Measurements from ENCODE around the gene SEPHS2. TPM values are rescaled to one million over a fixed set of nuclear protein-coding genes. Genes with fewer than 3 reads are reported as not detected.

Gene SEPHS2, protein sequence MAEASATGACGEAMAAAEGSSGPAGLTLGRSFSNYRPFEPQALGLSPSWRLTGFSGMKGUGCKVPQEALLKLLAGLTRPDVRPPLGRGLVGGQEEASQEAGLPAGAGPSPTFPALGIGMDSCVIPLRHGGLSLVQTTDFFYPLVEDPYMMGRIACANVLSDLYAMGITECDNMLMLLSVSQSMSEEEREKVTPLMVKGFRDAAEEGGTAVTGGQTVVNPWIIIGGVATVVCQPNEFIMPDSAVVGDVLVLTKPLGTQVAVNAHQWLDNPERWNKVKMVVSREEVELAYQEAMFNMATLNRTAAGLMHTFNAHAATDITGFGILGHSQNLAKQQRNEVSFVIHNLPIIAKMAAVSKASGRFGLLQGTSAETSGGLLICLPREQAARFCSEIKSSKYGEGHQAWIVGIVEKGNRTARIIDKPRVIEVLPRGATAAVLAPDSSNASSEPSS
- total RNA-seq = 10 to 100 TPM; 18.2 to 18.6 TPM

DNA sequence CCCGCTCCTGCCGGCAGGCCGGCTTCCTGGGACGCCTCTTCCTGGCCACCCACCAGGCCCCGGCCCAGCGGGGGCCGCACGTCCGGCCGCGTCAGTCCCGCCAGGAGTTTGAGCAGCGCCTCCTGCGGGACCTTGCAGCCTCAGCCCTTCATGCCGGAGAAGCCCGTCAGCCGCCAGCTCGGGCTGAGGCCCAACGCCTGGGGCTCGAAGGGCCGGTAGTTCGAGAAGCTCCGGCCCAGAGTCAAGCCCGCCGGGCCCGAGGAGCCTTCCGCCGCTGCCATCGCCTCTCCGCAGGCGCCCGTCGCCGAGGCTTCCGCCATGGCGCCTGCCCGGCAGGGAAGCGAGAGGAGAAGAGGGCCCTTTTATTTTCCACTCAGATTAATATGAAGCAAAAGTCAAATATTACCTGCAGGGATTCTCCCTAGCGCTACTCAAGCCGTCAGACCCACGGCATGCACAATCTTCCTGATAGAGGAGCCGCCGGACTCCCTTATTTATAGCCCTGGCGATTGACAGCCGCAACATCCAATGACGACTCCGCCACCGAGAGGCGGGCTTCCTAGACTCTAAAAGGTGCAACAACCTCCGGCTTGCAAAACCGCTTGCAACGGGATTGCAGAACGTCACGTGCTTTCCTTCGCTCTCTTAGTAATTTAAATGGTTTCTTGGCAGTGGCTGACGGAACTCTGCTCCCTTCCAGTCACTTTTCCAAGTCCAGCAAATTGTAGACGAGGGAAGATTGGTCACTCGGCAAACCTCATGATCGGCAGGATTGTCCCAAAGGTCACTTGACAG lies at the start of gene SEPHS2:
TSS of gene SEPHS2 (minus strand) at position 467 of the 795 bp plus-strand sequence. CDS start at position 320, 147 bp downstream.
- H3K27me3 ChIP-seq = no peaks in the 10 kb centered on the region
- peaks cover 15% of the 10 kb centered on the region for H3K36me3 ChIP-seq
- peak; percentile 98 for DNase-seq (ENCODE audit: low spot score)
- H3K27ac ChIP-seq = peak within 1 kb of the TSS; percentile 96 to 99
- H3K4me1 ChIP-seq = peaks cover 0 to 18% of the 10 kb centered on the region in 2 donors
- TF ChIP-seq, protein P1, sequence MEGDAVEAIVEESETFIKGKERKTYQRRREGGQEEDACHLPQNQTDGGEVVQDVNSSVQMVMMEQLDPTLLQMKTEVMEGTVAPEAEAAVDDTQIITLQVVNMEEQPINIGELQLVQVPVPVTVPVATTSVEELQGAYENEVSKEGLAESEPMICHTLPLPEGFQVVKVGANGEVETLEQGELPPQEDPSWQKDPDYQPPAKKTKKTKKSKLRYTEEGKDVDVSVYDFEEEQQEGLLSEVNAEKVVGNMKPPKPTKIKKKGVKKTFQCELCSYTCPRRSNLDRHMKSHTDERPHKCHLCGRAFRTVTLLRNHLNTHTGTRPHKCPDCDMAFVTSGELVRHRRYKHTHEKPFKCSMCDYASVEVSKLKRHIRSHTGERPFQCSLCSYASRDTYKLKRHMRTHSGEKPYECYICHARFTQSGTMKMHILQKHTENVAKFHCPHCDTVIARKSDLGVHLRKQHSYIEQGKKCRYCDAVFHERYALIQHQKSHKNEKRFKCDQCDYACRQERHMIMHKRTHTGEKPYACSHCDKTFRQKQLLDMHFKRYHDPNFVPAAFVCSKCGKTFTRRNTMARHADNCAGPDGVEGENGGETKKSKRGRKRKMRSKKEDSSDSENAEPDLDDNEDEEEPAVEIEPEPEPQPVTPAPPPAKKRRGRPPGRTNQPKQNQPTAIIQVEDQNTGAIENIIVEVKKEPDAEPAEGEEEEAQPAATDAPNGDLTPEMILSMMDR (IDR thresholded peaks at IDR 0.05) = peak in 1 of 2 donors; percentile 73
- no peaks in the 10 kb centered on the region for H3K9me3 ChIP-seq
- H3K4me3 ChIP-seq = peak within 1 kb of the TSS; percentile 95 to 98

DNA sequence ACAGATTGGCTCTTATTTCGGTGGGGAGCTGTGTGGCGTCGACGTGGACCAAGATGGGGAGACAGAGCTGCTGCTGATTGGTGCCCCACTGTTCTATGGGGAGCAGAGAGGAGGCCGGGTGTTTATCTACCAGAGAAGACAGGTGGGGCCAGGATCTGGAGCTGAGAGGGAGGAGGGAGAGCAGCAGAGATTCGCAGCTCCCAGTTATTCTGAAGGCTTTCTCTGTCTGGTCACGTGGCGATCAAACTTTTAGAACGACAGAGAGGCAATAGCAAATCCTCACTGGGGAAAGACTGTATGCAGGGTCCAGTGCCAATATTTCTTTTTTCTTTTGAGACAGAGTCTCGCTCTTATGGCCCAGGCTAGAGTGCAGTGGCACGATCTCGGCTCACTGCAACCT lies 49.0 kb upstream of the SEPHS2 start:
- no peak for DNase-seq (ENCODE audit: low spot score)
- H3K36me3 ChIP-seq = no peaks in the 10 kb centered on the region
- no peak overlapping the region for H3K27ac ChIP-seq
- no peaks in the 10 kb centered on the region for H3K9me3 ChIP-seq
- H3K4me3 ChIP-seq = no peak overlapping the region
- no peaks in the 10 kb centered on the region for H3K4me1 ChIP-seq
- H3K27me3 ChIP-seq = no peaks in the 10 kb centered on the region
- TF ChIP-seq, protein P1 (IDR thresholded peaks at IDR 0.05) = no peak

DNA sequence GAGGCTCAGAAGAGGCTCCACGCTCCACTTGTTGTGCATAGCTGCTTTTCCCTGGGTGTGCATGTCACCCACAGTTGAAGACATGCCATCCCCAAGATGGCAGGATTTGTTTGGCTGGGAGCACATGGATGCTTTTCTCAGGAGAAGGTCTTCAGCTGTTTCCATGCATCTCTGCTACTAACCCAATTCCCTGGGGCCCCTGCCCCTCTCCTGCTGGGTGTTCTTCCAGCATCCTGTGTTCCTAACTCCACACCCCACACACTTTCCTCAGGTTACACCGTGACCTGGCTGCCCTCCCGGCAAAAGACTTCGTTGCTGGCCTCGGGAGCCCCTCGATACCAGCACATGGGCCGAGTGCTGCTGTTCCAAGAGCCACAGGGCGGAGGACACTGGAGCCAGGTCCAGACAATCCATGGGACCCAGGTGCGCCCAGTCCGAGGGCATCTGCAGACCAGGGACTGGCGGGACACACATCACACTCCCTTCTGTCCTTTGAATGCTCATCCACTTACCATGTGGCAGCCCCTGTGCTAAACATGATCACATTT lies 48.3 kb upstream of the SEPHS2 start:
- Histone ChIP-seq H3K4me1 (no peaks in the 10 kb centered on the region), H3K27ac (no peak overlapping the region), H3K4me3 (no peak overlapping the region), H3K36me3 (no peaks in the 10 kb centered on the region), H3K27me3 (no peaks in the 10 kb centered on the region), H3K9me3 (no peaks in the 10 kb centered on the region)
- TF ChIP-seq, protein P1 (IDR thresholded peaks at IDR 0.05) = no peak
- DNase-seq (ENCODE audit: low spot score) = no peak

DNA sequence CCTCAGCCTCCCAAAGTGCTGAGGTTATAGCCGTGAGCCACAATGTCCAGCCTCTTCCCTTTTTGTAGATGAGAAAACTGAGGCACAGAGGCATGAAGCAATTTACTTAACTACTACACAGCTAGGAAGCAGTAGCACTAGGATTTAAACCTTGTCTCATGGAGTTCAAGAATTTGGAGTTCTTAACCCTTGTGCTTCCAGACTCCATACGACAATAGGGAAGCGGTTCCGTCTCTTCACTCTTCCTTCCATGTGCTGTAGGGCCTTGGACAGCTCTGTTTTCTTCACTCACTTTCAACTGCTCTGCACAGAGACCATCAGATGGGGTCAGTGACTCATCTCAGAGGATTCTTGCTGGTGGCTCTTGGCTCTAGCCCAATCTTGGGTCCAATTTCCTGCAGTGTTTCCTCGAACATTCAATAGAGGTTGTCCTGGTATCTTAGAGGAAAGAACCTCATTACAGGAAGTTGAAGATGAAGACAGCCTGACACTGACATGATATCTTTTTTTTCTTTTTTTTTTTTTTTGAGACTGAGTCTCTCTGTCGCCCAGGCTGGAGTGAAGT lies 46.2 kb upstream of the SEPHS2 start:
- no peak overlapping the region for H3K4me3 ChIP-seq
- no peak for DNase-seq (ENCODE audit: low spot score)
- H3K4me1 ChIP-seq = no peaks in the 10 kb centered on the region
- H3K27me3 ChIP-seq = no peaks in the 10 kb centered on the region
- H3K36me3 ChIP-seq = no peaks in the 10 kb centered on the region
- no peak overlapping the region for H3K27ac ChIP-seq
- TF ChIP-seq, protein P1 (IDR thresholded peaks at IDR 0.05) = no peak
- no peaks in the 10 kb centered on the region for H3K9me3 ChIP-seq

DNA sequence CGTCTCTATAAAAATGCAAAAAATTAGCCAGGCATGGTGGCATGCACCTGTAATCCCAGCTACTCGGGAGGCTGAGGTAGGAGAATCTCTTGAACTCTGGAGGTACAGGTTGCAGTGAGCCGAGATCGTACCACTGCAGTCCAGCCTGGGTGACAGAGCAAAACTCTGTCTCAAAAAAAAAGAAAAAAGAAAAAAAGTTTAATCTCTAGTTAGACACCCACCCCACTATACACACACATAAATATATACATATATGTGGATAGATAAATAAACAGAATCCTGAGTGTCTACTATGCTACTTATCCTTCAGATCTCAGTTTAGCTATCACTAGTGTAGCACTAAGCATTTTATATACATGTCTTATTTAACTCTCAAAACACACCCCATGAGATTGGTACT lies 45.6 kb upstream of the SEPHS2 start:
- no peak overlapping the region for H3K27ac ChIP-seq
- H3K4me1 ChIP-seq = no peaks in the 10 kb centered on the region
- no peak for DNase-seq (ENCODE audit: low spot score)
- TF ChIP-seq, protein P1 (IDR thresholded peaks at IDR 0.05) = no peak
- H3K9me3 ChIP-seq = no peaks in the 10 kb centered on the region
- H3K36me3 ChIP-seq = no peaks in the 10 kb centered on the region
- H3K27me3 ChIP-seq = no peaks in the 10 kb centered on the region
- no peak overlapping the region for H3K4me3 ChIP-seq
